Vagina (tissue), 2 donors: ENCODE data around the gene EEF2K. TPM values are rescaled to one million over a fixed set of nuclear protein-coding genes. Genes with fewer than 3 reads are reported as not detected.

ENCODE experiments used
- DNase-seq, 2 donors: peaks; one replicate each; pipeline ENCODE4 v3.0.0-alpha.2; 2017; ENCODE audit errors: extremely low spot score in 2 of 2
- H3K27ac ChIP-seq: fragments of 200-600 bp; sonication (generic); one replicate; pipeline ENCODE4 v1.5.1; 2019
- H3K27me3 ChIP-seq: fragments of 200-600 bp; sonication (generic); one replicate; pipeline ENCODE4 v1.5.1; 2019
- H3K36me3 ChIP-seq, 2 donors: fragments of 200-600 bp; sonication (generic); one replicate each; pipeline ENCODE4 v1.5.1; 2017 to 2019
- H3K4me1 ChIP-seq: fragments of 200-600 bp; sonication (generic); one replicate; pipeline ENCODE4 v1.5.1; 2019
- H3K4me3 ChIP-seq, 2 donors: fragments of 200-600 bp; sonication (generic); 1 replicate in 1 of 2; 2 replicates in 1 of 2; pipeline ENCODE4 v1.5.1; 2016 to 2019
- H3K9me3 ChIP-seq: fragments of 200-600 bp; sonication (generic); one replicate; pipeline ENCODE4 v1.5.1; 2019
- POLR2A ChIP-seq, 2 donors: fragments of 450-650 bp; IDR thresholded peaks; one replicate each; pipeline ENCODE4 v1.6.1; 2017; ENCODE audit warnings: antibody characterized with exemption in 2 of 2, mild to moderate bottlenecking in 2 of 2, moderate library complexity in 2 of 2
- POLR2AphosphoS5 ChIP-seq, 2 donors: sonication (generic); formaldehyde crosslinking; IDR thresholded peaks; one replicate each; pipeline ENCODE4 v1.9.0; 2017; ENCODE audit warnings: antibody characterized with exemption in 2 of 2, mild to moderate bottlenecking in 2 of 2, low read depth in 1 of 2; ENCODE audit not compliant: insufficient read depth in 1 of 2
- intact Hi-C: fragments of 100-400 bp; cut with DNase I; formaldehyde crosslinking; loops from one replicate; pipeline ENCODE4 v1.15.1; 2023
- total RNA-seq: library from RNA; depleted of rRNA; stranded (reverse); fragments of >200 nt; gene quantifications from one replicate; pipeline ENCODE4 v1.2.3, GENCODE V29; 2016
- TF ChIP-seq, protein P1 (sequence below), 3 experiments: fragments of 450-650 bp in 2 of 3; fragments of 200-600 bp in 1 of 3; sonication (generic) in 1 of 3; IDR thresholded peaks; one replicate each; pipeline ENCODE4 v1.5.1; 2017 to 2019; ENCODE audit warnings: antibody characterized with exemption in 3 of 3, mild to moderate bottlenecking in 2 of 3, moderate library complexity in 2 of 3

EEF2K gene
- total RNA-seq, 1 donor from 2014 or later = 50.3 TPM

DNA sequence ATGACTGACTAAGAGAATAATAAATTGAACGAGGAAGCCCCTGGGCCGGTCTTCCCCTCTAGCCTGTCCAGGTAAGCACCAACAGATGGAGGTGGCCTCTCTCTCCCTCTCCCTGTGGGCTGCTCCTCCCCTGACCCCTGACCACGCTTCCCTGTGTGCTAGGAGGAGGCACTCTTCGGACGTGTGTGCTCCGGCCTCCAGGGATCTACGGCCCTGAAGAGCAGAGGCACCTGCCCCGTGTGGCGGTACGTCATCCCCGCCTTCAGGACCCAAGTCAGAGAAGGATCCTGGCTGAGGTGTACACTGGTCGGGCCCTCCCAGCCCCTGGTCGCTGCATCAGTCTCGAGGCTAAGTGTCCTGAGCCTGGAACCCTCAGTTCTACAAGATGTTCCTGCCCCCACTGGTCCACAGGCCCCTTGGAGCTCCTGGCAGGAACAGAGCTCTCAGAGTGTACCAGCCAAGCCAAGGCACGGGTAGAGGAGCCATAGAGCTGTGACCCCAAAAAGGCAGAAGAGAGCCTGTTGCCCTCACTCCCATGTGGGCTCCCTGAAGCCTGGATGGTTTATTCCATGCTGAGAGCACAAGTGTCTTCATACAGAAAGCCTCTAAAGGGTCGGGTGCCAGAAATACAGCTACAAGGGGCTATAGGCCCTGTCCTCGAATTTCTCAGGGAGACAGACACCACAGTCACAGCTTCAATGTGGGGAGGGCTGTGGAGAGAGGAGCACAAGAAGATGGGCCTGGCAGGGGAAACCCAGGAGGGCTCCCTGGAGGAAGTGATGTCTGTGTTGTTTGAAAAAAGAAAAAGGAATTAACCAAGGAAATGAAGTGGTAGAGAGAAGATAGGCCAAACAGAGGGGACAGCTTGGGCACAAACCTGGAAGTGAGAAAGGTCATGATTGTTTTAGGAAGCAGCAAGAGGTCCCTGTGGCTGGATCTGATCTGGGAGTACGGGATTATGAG lies 27.8 kb upstream of the EEF2K start:
- no peaks in the 10 kb centered on the region for H3K4me1 ChIP-seq
- TF ChIP-seq POLR2AphosphoS5 (IDR thresholded peaks at IDR 0.05; ENCODE audit: insufficient read depth in 1 of 2, low read depth in 1 of 2) = no peak
- TF ChIP-seq, protein P1, sequence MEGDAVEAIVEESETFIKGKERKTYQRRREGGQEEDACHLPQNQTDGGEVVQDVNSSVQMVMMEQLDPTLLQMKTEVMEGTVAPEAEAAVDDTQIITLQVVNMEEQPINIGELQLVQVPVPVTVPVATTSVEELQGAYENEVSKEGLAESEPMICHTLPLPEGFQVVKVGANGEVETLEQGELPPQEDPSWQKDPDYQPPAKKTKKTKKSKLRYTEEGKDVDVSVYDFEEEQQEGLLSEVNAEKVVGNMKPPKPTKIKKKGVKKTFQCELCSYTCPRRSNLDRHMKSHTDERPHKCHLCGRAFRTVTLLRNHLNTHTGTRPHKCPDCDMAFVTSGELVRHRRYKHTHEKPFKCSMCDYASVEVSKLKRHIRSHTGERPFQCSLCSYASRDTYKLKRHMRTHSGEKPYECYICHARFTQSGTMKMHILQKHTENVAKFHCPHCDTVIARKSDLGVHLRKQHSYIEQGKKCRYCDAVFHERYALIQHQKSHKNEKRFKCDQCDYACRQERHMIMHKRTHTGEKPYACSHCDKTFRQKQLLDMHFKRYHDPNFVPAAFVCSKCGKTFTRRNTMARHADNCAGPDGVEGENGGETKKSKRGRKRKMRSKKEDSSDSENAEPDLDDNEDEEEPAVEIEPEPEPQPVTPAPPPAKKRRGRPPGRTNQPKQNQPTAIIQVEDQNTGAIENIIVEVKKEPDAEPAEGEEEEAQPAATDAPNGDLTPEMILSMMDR (IDR thresholded peaks at IDR 0.05) = no peak
- no peak for TF ChIP-seq POLR2A (IDR thresholded peaks at IDR 0.05)
- no peak for DNase-seq
- H3K9me3 ChIP-seq = no peaks in the 10 kb centered on the region
- H3K36me3 ChIP-seq = no peaks in the 10 kb centered on the region
- intact Hi-C loops = no loop called here
- H3K27ac ChIP-seq = no peak overlapping the region
- H3K4me3 ChIP-seq = no peak overlapping the region
- no peaks in the 10 kb centered on the region for H3K27me3 ChIP-seq

DNA sequence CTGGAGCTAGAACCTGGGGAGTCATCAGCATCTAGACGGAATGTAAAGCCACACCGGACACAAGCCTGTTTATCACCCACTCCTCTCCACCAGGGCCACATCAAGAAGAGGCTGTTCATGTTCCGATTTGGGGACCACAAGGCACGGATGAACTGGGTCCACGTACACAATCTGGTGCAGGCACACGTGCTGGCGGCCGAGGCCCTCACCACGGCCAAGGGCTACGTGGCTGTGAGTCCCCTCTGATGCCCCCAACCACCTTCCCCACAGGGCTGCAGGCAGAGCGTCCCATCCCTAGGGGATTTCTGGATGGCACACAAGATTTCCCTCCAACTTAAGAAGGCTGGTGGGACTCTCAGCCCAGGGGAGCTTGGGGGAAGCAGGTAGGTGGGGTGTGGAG lies 24.7 kb upstream of the EEF2K start:
- intact Hi-C loops = no loop called here
- no peaks in the 10 kb centered on the region for H3K36me3 ChIP-seq
- H3K4me1 ChIP-seq = no peaks in the 10 kb centered on the region
- H3K27me3 ChIP-seq = no peaks in the 10 kb centered on the region
- H3K9me3 ChIP-seq = no peaks in the 10 kb centered on the region
- no peak overlapping the region for H3K4me3 ChIP-seq
- H3K27ac ChIP-seq = no peak overlapping the region
- TF ChIP-seq POLR2A (IDR thresholded peaks at IDR 0.05) (no peak), POLR2AphosphoS5 (IDR thresholded peaks at IDR 0.05; ENCODE audit: insufficient read depth in 1 of 2, low read depth in 1 of 2) (no peak)
- TF ChIP-seq, protein P1 (IDR thresholded peaks at IDR 0.05) = no peak
- DNase-seq = no peak

DNA sequence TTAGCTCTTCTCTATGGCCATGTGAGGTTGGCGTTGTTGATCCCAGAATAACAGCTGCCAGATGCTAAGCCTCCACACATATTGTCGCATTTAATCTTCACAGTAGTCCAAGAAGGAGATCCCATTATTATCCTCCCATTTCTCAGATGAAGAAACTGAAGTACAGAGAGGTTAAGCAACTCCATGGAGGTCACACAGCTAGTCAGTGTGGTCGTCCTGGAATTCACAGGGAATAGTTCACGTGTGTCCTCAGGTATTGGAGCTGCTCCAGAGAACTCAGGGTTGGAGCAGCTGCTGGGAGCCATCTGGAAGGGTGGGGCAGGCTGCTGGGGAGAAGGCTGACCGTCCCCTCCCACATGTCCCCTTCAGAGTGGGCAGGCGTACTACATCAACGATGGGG lies 24.2 kb upstream of the EEF2K start:
- Histone ChIP-seq H3K27ac (no peak overlapping the region), H3K9me3 (no peaks in the 10 kb centered on the region), H3K27me3 (no peaks in the 10 kb centered on the region), H3K4me1 (no peaks in the 10 kb centered on the region), H3K36me3 (no peaks in the 10 kb centered on the region), H3K4me3 (no peak overlapping the region)
- no peak for DNase-seq
- no peak for TF ChIP-seq POLR2A (IDR thresholded peaks at IDR 0.05)
- TF ChIP-seq, protein P1 (IDR thresholded peaks at IDR 0.05) = no peak
- TF ChIP-seq POLR2AphosphoS5 (IDR thresholded peaks at IDR 0.05; ENCODE audit: insufficient read depth in 1 of 2, low read depth in 1 of 2) = no peak
- intact Hi-C loops = no loop called here

DNA sequence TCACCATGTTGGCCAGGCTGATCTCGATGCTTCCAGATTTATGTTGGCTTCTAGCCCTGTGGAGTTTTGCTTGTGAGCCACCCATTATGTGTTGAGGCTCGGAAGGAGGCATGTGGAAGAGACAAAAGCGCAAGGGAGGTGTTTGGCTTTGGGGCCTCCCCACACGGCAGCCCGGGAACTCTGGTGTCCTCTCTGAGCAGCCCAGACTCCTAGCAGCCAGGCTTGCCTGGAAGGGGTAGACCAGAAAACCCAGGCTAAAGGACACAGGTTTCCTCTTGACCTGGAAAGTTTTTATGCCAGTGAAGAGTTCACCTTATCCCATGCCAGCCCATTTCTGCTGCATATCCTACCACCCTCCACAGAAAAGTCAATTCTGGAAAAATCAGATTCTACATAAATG lies 22.7 kb upstream of the EEF2K start:
- Histone ChIP-seq H3K27me3 (no peaks in the 10 kb centered on the region), H3K9me3 (no peaks in the 10 kb centered on the region), H3K36me3 (no peaks in the 10 kb centered on the region), H3K4me1 (peaks cover under 1% of the 10 kb centered on the region), H3K27ac (no peak overlapping the region), H3K4me3 (no peak overlapping the region)
- intact Hi-C loops = no loop called here
- TF ChIP-seq POLR2AphosphoS5 (IDR thresholded peaks at IDR 0.05; ENCODE audit: insufficient read depth in 1 of 2, low read depth in 1 of 2) (no peak), POLR2A (IDR thresholded peaks at IDR 0.05) (no peak)
- TF ChIP-seq, protein P1 (IDR thresholded peaks at IDR 0.05) = no peak
- no peak for DNase-seq
